NCI-H526 (cell line): ENCODE results near the gene CBLN1.

Experiments
- DNase-seq, 2 experiments: peaks; one replicate each; lab custom pipeline; 2025; lab: John Stamatoyannopoulos, UW

Gene CBLN1

DNA sequence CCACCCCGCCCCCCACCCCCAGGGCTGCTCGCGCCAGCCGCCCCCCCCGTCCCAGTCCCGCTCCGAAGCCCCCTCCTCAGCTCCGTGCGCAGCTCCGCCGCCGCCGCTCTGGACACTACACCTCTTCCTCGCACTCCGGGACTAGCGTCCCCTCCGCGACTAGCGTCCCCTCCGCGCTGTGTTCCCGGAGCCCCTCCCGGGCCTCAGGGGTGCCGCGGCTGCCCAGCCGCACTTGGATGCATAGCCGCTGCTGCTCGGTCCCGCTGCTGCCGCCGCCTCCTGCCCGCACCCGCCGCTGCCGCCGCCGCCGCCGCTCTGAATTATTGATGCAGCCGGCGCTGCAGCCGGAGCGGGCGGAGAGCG lies at the start of gene CBLN1:
Gene CBLN1, minus strand, starts transcription at position 359 of the 363 bp plus-strand sequence. CDS start 373 bp downstream, outside the sequence.
- no peak for DNase-seq

DNA sequence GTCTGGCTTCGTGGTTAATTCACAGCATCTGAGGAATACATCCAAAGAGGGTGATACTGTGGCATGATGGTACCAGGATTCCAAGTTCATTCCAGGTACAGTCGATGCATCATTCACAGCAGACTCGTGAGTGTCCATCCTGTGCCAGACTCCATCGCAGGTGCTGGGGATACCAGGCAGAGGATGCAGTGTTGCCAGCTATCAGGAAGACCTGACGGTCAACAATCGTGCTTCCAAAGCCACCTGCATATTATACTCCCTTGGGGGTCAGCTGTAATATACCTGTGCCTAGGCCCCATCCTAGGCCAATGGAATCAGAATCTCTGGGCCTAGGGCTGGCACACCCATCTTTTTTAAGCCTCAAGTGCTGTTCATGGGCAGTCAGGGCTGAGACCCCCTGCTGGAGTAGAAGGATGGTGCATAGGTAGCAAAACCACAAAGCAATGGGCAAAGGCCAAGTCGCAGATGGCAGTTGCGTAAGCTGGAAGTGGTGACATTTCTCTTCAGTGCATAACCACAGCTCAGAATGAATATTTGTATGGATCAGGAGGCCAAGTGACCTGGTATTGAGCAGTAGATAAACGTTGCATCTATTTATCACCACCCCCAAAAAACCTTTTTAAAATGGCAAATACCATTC lies 49.0 kb upstream of the CBLN1 start:
- DNase-seq: no peak

DNA sequence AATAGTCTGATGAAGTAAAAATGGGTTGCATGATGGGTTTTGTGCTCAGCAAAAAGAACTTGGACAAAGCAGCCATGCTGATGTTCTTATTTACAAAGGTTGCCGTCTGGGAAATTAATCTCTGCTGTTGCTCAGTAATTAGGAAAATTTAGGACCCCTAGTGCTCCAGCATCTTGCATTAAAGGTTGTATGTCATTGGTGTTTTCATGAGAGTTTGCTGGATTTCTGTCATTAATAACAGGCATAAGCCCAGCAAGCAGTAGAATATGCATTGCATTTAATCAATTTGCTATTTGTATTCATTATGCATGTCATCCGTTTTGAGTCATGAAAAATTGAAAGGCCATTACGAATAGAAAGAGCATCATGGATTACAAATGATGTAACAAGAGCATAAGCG lies 46.7 kb upstream of the CBLN1 start:
- no peak for DNase-seq

DNA sequence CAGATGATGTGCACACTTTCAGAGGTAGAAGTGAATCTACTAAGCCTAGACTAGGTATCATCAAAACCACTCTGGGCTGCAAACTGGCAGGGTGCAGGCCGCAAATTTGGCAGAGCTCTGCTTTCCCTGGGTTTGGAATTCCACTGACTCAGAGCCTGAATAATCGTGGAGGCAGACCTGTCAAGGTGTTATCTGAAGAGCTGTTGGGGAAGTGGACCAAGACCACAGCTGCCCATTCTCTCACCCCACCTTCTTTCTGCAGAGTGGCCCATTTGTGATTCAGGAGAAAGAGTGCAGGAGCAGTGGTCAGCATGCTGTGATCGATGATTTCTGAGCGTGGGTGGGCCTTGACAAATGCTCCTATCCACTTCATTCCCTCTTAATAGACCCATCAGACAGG lies 45.8 kb upstream of the CBLN1 start:
- DNase-seq: no peak

DNA sequence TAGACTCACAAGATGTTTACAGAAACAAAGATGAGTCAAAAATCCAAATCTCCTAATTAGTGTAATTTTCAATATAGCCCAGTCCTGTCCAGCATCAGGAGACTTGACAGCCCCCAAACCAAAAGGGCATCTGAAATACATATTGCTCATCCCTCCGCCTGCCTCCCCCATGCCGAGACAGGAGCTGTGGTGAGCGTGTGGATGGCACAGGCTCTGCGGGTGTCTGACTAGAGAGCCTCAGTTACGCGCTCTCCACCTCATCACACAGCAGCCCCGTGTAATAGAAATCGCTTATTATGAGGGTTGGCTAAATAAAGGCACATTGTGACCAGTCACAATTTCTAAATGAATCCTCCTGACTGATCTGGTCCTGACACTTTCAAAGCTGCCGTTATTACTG lies 43.1 kb upstream of the CBLN1 start:
- no peak for DNase-seq

DNA sequence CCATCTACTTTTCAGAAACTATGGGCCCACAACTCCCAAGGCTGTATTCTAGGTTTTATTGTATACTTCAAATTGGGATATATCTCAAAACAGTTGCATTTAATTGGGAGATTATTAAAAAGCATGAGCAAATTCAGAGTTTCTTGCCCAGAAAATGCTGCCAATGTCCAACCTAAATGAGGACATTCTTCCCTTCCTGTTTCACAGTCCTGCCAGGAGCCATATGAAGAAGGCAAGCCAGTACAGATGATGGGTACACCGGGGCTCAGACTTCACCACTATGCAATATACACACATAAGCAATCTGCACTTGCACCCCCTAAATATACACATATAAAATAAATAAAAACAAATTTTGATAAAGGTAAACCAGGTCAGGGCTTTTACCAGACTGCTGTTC lies 34.0 kb upstream of the CBLN1 start:
- DNase-seq: no peak

DNA sequence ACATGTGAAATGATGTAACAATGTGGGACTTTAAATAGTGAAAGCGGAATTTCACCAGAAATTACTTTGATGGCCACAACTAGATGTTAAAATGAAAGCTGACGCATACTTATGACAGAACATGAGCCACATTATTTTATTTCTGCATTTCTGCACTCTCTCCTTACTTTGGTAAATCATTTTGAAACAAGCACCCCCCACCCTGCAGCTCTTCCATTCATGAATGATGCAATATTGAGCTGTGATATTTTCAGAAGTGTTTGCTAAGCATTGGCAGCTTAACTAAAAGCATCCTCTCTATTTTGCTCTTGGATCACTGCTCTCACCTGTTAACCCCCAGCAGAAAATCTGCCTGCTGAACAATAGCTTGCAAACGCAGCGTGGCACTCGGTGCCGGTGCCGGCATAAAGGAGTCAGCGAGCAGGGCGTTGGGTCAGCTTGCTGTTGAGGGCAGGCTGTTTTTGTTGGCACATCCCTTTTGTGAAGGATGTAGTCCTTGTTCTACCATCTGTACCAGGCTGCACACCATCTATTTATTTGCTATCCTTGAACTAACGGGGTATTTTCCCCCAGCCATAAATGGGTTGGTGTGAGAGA lies 30.8 kb upstream of the CBLN1 start:
- DNase-seq: no peak

DNA sequence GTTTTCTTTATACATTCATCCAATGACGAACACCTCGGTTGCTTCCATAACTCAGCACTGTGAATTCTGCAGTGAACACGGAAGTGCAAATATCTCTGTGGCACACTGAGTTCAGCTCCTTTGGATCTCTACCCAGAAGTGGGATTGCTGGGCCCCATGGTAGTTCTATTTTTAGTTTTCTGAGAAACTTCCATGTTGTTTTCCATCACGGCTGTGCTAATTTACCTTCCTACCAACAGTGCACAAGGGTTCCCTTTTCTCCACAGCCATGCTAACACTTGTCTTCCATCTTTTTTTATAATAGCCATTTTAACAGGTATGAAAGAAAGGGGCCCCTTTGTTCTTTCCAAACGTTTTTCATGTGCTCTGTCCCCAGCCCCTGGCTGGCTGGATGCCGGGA lies 30.2 kb upstream of the CBLN1 start:
- DNase-seq: no peak

DNA sequence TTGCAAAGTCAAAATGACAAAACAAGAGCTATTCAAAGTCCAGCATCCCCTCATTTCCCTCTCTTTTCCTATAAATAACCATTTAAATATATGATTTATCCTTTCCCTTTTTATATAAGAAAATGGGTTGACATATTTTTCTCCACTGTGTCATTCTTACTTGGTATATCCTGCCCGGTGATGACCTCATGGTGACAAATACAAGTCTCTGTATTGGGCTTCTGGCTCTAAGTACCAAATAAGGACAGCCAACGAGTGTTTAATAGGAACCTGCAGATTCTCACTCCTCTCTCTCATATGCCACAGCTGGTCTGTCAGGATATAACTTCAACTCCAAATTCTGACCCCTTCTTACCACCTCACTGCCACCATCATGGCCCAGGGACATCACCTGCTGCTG lies 25.5 kb upstream of the CBLN1 start:
- no peak for DNase-seq

DNA sequence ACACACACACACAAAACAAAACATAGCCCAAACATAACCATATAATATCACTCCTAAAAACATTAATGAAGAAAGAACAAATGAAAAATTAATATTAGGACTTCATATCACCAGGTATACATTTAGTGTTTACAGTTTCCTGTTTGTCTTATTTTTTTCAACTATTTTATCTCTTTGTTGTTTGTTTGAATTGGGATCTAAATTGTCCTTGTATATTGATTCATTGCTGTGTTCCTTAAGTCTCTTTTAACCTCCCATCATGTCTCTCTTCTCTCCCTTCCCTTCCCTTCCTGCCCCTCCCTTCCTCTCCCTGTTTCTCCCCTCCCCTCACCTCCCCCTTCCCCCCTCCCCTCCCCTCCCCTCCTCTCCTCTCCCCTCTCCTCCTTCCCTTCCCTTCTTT lies 23.8 kb upstream of the CBLN1 start:
- no peak for DNase-seq

DNA sequence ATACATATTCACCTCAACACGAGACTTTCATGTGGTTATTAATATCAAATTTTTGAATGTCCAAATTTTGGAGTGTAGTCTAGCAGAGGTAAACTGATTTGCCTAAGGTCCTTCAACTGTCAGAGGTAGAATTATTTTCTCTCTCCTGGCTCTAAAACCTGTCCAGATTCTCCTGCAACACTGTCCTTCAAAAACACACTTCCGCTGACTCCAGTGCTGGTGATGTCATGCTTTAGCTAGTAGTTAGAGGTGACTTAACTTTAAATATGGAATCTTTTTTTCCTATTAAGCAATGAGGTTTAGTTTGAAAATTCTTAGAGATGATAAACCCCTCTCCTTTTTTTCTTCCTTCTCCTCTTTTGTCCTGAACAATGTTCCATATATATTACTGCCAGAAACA lies 10.8 kb upstream of the CBLN1 start:
- no peak for DNase-seq

DNA sequence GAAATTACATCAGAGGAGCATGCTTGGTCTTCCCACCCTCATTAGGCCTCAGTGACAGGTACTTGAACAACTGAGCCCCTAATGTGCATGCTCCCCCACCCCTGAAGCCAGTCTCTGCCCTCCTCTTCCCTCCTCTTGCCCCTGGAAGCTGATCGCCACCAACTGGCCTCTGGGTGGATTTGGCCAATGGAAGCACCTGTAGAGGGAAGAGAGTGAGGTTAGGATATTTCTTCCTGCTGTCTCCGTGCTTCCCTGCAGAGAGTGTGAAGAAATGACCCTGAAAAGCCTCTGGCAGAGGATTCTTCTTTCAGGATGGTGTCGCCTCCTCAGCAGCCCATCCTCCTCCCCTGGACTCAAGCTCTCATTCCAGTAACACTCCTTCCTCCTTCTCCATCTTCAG lies 5.9 kb upstream of the CBLN1 start:
- DNase-seq: no peak

DNA sequence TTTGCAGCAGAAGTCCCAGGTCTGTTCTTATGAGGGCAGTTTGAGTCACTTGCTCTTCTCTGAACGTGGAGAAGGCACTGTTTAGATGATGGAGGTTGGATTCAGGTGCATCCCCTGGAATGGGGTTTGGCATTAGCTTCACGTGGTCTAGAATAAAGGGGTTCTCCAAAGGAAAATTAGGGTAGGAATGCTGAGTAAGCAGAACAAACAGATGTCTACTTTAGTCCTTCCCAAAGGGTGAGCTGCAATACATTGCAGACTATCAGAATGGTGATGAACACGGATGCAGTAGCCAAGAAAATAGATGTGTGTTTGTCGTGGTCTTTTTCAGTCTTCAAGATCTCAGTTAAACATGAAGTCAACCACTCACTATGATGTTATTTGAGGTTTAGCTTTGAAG lies 3.3 kb upstream of the CBLN1 start:
- DNase-seq: no peak

DNA sequence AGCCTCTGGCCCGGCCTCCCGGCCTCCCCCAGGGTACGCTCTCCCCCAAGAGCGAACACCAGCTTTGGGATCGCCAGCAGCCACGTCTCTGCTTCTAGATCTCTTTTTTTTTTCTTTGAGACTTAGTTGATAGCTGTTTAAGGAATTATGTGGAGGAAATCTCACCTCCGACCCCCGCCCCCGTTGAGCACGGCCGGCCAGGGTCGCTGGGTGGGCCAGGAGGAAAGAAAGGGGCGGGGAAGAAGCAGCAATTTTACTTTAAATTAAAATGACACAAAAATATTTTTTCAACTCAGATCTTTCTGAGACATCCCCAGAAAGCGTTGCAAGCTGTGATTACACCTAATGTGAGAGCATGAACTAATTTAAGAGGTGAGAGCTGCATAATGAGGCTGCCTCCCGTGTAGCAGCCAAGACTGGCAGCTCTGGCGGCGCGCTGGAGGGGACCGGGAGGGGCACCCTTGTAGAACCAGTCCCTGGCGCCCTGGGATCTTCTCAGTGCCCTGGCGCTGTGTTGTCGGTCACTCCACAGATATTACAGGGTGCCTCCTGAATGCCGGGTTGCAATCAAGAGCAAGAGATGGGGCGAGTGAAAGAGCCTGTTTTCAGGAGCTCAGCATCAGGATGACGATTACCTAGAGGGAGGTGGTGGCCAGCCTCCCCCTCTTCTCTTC lies 1.9 kb upstream of the CBLN1 start:
- peak in 1 of 2 experiments; percentile 23 for DNase-seq

DNA sequence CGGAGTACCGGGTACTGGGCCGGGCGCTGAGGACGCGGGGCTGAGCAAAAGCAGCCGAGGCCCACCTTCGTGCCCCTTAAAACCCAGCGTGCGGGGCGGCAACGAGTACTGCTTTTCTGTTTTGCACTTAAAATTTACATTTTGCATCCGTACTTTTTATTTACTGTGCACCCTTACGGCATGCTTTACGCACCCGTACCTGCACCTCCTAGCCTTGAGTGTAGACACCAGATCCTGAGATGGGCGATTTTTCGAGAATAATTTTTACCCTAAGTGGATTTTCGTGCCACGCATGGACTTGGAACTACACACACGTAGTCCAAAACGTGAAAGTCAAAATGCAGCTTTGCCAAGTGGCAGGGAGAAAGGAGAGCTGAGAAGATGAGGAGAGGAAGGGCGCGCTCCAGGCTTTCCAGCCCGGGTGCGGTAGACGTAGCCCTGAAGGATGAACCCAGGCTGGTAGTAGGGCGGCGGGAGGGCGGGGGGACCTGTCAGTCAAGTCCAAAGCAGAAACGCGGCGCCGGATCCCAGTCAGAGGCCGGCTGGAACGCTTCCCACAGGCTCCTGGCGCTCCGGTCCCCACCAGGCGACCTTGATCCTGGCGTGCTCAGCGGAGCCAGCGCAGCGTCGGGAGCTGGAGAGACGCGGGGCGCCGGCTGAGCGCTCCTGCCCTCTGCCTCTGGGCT lies 1.2 kb upstream of the CBLN1 start:
- DNase-seq: peak in 1 of 2 experiments; percentile 70

DNA sequence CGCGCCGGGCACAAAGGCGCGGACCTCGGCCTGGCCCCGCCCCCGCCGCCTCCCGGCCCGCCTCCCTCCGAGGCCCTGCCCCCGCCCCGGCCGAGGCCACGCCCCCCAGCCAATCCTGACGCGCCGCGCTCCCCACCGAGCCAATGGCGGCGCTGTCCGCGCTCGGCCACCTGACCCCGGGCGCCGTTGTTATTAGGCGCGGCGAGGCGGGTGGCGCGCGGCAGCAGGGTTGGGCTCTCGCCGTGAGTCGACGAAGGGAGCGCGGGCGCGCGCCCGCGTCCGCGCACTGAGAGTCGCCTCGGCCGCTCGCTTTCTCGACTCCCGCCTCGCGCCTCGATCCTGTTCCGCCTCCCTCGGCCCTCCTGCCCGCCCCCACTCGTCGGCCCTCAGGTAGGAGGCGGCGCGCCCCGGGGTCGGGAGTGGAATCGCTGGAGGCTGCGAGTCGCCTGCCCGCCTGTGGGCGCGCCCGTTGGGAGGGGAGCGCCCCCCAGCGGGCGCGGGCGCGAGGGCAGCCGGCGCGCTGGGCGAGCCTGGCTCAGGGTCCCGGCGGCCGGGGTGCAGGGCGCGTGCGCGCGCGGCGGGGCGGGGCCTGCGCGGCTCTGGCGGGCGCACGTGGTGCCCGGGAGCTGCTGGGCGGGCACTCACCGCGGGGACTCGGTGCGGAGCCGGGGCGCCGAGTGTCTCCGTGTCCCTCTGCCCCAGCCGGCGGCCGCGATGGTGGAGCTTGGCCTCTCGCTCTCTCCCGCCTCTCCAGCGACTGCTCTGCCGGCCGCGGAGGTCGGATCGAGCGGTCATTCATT lies 405 bp upstream of the CBLN1 start:
- no peak for DNase-seq

DNA sequence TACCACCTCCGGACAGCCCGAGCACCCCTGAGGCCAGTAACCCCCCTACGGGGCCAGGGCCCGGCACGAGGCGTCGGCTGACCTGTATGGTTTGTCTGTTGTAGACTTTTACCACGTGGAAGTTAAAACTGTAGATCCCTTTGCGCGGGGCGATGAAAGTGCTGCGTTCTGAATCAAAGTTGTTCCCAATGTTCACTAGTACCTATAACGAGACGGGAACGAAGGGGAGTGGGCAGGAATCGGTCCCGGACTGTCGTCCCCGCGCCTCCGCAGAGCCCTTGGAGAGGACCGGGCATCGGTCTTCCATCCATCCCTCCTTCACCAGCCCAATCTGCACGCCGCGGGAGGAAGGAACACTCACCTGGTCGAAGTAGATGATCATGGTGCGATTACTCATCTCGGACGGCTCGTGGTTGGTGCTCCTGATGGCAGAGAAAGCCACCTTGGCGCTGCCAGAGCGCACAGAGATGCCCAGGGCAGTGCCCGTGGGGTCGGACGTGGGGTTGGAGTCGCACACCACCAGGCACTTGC lies 732 bp downstream of the CBLN1 start:
- no peak for DNase-seq

DNA sequence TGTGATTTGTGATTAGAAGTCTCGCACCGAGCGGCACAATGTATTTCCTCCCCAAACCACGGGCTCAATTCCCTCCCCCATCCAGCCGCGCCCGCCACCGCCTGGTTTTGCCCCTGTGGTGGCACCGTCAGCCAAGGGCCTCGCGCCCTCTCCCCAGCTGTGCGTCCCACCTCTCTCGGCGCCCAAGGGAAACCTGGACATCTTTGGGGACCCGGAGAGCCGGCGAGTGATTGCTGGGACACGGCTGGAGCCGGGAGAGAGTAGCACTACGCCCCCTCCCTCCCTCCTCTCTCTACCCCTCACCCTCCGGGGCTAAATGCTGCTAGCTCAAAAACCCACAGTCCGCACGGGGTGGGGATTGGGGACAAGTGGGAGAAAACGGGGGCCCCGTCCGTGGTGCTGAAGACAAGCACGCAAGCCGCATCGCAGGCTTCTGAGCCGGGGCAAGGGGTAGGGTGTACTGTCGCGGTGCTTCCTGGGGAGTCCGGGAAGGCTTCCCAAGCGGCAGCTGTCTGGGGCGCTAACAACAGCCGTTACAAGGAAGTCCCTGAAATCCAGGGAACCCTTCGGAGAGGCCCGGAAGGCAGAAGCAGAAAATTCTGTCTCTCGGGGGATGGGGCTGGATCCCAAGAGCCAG lies 1.4 kb downstream of the CBLN1 start:
- DNase-seq: no peak

DNA sequence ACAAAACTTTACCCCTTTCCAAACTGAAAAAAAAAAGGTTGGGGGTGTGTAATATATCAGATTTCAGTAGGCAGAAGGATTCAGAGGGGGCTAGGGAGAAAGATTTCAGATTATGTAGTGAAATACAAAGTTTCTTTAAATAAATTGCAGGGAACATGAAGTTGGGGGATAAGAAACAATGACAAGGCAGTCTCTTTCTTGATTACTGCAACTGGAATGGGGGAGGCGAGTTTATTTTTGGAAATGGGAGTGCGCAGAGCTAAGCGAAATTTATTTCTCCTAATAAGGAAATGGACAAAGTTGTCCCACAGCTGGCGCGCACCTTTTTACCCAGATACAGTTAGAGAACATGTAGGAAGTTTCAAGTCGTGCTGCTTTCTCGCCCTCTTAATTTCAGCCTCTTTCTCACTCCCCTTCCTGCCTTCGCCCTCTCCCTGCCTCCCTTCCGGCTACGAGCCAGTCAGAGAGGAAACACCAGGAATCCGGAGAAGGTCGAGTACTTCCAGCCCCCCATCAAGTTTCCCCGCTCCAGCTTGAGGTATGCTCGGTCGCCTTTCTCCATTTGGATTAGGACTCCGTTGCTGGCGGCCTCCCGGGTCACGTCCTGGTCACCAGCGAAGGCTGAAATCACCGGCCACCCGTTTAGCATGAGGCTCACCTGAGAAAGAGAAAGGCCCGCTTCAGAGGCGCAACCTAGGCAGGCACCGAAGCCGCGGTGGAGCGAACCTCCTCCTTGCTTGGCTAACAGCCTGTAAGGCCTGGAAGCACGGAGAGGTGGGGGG lies 2.5 kb downstream of the CBLN1 start:
- no peak for DNase-seq

DNA sequence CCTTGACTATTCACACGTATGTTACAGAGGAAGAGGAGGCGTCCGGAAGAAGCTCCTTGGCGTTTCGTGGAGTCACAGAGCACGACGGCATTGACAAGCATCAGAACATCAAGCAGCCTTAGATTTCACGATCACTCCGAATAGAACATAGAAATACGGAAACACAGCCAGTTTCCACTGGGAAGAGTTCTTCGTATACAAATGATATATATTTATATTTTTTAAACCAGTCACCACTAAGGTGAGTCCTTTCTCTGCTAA lies 3.1 kb downstream of the CBLN1 start:
- DNase-seq: no peak
